Limb (tissue), 2 donors: ENCODE measurements around the gene ZBTB22.
"Not testable (repeated sequence)": the region's sequence is repeated elsewhere in the genome, so short reads cannot be mapped to it uniquely, and the experiment has no call there.

ENCODE experiments used
- DNase-seq, 2 donors: peaks; one replicate each; pipeline ENCODE4 v3.0.0-alpha.2; 2016; ENCODE audit errors: extremely low spot score in 2 of 2

The ZBTB22 gene

DNA sequence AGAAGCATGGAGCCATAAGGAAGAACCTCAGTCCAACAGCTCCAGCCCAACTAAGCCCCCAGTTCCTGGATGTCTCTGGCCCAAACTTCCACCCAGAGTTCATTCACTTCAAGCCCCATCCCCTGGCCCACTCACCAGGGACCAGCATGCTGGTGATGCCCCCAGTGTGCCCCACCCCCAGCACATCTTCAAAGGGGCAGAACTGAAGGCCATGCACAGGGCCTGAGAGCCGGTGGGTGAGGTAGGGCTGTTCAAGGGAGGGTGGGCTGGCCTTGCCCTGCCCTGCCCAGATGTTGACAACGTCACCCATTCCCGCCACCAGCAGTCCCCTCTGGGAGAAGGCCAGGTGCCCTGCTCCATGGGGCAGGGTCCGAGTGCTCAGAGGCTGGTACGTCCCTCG, 37.0 kb downstream of the ZBTB22 start:
- no peak for DNase-seq

DNA sequence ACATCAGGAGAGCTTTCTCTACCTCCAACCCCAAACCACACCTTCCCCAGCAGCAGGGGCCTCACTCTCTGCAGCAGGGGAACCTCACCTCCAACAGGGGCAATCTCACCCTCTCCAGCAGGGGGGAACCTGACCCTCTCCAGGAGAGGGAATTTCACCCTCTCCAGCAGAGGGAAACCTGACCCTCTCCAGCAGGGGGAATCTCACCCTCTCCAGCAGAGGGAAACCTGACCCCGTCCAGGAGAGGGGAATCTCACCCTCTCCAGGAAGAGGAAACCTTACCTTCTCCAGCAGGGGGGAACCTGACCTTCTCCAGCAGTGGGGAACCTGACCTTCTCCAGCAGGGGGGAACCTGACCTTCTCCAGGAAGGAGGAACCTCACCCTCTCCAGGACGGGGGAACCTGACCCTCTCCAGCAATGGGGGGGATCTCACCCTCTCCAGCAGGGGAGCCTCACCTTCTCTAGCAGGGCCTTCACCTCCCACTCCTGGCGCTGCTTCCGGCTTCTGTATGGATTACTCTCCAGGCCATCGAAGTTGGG, 37.5 kb downstream of the ZBTB22 start:
- DNase-seq, result no peak

DNA sequence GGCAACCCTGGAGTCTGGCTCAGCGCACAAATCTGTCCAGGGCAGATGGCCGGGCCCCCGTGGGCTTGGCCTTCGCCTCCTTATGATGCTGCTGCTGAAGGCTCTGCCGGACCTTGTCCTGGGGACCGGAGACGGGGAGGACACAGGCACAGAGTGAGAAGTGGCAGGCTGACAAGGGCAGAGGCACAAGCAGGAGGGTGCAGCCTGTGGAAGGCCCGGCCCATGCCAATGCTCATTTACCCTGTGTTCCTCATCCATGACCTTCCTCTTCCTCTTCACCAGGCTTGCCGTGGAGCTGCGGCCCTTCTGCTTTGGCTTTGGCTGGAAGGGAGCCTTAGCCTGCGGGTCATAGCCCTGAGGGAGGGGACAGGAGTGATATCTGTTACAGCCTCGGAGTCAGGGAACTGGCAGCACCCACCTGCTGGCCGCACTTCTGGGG, 38.3 kb downstream of the ZBTB22 start:
- DNase-seq, result no peak

DNA sequence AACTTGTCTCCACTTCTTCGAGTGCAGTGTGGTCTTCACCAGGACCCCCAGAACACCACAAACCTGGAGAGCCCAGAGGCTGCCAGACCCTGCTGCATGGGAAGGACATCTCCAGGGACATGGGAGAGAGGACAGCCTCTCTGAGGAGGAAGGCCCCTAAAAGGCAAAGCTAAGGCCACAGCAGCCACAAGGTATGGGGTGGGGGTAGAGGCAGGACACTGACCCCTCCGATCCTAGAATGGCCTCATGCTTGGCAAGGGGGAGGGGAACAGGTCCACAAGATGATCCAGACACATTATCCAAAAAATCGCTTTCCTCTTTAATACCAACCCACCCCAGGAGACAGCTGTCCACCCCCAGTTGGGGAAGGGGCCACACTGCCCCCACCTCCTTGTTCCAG, 38.7 kb downstream of the ZBTB22 start:
- DNase-seq, result no peak

DNA sequence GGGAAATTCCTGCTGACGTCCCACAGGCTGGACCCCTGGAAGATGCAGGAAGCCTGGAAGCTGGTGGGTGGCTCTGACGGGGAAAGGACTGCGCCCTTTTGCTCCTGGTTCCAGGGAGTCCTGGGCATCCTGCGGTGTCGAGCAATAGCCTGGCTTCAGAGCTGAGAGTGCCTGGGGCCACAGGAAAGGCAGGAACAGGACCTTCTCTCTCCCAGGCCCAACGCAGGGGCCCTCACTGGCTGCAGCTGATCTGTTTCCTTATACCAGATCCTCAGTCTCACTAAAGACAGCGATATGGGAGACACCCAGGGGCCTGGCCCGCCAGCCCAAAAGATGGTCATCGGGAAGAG, 39.2 kb downstream of the ZBTB22 start:
- no peak for DNase-seq

DNA sequence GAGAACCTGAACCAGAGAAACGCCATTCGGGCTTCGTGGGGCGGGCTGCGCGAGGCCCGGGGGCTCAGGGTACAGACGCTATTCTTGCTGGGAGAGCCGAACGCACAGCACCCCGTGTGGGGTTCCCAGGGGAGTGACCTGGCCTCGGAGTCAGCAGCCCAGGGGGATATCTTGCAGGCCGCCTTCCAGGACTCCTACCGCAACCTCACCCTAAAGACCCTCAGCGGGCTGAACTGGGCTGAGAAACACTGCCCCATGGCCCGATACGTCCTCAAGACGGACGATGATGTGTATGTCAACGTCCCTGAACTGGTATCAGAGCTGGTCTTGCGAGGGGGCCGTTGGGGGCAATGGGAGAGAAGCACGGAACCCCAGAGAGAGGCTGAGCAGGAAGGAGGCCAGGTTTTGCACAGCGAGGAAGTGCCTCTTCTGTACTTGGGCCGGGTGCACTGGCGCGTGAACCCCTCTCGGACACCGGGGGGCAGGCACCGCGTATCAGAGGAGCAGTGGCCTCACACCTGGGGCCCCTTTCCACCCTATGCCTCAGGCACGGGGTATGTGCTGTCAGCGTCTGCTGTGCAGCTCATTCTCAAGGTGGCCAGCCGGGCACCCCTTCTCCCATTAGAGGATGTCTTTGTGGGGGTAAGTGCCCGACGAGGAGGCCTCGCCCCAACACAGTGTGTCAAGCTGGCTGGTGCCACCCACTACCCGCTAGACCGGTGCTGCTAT, 39.7 kb downstream of the ZBTB22 start:
- no peak for DNase-seq

DNA sequence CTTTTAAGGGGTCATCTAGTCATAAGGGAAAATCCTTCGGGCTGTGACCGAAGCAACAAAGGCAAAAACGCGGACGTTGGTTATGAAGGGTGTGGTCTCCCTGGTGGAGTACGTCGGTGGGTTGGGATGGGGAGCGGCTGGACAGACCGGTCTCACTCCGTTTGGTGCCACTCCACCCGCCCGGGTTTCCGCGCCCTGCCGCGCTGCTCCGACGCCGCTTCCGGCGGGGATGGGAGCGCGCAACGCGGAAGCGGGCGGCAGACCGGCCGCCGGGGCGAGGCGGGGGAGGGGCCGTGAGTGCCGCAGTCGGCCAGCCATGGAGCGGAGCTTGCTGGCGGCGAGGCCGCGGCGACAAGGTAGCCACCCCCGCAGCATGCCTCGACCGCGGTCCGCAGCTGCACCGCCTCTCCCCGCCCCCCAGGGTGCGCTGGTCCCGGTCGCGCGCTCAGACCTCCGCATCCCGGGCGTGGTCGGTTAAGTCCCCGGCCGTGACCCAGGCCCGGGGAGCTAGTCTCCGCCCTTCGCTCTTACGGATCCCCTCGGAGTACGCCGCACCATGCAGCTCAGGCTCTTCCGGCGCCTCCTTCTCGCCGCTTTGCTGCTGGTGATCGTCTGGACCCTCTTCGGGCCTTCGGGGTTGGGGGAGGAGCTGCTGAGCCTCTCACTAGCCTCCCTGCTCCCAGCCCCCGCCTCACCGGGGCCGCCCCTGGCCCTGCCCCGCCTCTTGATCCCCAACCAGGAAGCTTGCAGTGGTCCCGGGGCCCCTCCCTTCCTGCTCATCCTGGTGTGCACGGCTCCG, 40.5 kb downstream of the ZBTB22 start, which contains the start of gene B3GALT4:
Gene B3GALT4, plus strand, starts transcription at position 260 of the 799 bp plus-strand sequence. Its CDS starts 297 bp downstream, at position 557.
- peak; percentile 54 to 81 for DNase-seq

DNA sequence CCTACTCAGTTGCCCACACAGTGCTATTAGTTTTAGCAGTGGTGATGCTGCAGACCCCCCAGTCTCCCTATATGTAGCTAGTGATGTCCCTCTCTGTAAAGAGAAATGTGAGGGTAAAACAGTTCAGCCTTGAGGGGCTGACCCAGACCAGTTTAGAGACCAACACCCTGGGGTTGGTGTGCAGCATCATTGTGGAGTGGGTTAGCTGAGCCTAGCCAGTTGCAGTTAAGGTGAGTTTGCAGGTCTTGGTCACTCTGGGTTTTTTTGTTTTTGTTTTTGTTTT, 41.0 kb downstream of the ZBTB22 start:
- no peak for DNase-seq

DNA sequence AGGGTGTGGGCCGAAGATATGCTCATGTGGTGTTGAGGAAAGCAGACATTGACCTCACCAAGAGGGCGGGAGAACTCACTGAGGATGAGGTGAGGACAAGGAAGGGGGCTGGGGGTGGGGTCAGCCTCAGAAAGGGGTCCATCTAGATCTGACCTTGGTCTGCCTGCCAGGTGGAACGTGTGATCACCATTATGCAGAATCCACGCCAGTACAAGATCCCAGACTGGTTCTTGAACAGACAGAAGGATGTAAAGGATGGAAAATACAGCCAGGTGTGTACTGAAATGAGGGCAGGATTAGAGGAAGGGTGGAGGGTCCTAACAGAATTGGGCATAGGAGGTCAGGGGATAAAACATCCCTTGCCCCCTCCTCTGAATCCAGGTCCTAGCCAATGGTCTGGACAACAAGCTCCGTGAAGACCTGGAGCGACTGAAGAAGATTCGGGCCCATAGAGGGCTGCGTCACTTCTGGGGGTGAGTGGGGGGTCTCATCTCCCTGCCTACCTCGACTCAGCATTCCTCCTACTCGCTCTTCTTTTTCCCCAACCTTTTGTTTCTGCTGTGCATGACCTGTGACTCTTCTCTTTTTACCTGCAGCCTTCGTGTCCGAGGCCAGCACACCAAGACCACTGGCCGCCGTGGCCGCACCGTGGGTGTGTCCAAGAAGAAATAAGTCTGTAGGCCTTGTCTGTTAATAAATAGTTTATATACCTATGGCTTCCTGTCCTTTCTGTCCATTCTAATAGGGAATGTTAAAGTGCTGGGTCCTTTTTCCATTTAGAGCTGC, 41.6 kb downstream of the ZBTB22 start:
- DNase-seq, result not testable (repeated sequence)

DNA sequence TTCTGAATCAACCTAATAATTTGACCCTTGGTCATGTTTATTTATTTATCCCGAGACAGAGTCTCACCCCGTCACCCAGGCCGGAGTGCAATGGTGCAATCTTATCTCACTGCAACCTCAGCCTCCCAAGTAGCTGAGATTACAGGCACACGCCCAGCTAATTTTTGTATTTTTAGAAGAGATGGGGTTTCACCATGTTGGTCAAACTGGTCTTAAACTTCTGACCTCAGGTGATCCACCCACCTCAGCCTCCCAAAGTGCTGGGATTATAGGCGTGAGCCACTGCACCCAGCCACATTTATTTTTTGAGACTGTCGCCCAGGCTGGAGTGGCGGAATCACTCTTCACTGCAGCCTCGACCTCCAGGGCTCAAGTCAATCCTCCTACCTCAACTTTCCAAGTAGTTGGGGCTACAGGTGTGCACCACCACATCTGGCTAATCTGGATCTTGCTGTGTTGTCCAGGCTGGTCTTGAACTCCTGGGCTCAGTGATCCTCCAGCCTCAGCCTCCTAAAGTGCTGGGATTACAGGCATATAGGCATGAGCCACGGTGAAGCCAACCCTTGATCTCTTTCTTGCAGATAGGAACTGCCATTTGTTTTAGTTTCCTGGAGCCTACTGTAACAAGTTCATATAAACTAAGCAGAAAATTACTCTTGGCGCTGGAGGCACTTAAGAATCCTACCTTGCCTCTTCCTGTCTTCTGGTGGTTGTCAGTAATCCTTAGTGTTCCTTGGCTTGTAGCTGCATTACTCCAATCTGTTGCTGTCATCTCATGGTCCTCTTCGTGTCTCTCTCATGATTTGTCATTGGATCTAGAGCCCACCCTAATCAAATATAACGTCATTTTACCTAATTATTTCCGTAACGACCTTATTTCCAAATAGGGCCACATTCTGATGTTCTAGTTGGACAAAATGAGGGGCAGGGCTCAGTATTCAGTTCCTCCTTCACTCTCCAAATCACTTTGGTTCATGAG, 43.3 kb downstream of the ZBTB22 start:
- DNase-seq, result no peak

DNA sequence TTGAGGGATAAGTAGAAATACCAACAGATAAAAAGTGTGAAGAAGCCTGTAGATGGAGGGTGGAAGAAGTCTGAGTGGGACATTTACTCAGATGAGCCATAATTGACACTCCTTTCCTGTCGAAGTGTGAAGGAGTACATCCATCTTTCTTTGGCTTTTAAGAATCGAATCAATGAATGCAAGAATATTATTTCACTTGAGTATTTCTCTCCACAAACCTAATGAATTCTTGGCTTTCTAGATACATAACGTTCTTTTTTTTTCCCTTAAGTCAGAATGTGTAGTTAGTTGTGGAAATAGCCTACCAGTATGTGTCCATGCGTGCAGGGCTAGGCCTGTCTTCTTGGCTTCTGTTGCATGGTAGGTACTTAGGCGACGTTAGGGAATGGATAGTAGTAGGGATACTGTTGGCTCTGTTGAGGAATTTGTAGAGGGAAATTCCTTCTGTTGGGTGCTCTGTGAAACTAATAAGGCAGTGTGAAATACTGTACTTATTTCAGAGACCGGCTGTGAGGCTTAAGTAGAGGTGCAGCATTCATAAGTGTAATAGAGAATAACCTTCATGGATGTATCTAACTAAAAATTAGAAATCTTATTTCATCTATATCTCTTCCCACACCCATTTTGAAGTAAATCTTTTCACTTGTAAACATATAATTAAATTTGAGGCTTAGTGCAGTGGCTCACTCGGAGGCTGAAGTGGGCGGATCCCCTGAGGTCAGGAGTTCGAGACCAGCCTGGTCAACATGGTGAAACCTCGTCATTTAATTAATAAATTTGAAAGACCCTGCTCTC, 44.2 kb downstream of the ZBTB22 start:
- DNase-seq, result no peak

DNA sequence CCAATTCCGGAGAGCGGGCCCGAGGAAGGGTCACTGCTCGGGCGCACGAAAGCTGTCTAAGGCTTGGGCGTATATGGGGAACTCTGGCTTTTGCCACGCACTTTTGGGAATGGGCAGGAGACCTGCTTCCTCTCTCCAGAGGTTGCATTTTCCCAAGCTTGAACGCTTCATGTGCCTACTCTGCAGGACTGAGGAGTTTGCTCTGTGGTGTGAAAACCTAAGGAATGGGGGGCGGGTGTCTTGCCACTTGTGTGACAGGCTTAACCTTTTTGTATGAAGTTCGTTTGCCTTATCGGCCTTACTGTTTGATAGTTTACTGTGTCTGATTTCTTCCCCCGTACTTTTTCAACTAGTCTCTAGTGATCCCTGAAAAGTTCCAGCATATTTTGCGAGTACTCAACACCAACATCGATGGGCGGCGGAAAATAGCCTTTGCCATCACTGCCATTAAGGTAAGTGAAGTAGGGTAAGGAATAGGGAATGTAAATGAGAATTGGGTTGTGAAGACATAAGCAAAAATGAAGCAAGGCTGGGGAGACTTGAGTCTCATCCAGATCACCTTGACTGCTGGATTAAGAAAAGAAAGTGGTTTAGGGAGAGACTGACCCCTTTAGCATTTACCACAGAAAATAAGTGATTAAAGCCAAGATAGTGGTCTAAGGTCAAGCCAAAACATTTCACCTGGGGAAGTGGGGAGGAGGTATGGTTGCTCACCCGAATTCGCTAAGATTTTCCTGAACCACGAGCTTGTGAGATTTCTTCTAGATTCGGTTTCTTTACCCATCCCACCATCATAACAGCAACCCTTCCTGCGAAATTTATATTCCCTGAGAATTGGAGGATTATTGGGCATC, 45.0 kb downstream of the ZBTB22 start:
- DNase-seq, result no peak

DNA sequence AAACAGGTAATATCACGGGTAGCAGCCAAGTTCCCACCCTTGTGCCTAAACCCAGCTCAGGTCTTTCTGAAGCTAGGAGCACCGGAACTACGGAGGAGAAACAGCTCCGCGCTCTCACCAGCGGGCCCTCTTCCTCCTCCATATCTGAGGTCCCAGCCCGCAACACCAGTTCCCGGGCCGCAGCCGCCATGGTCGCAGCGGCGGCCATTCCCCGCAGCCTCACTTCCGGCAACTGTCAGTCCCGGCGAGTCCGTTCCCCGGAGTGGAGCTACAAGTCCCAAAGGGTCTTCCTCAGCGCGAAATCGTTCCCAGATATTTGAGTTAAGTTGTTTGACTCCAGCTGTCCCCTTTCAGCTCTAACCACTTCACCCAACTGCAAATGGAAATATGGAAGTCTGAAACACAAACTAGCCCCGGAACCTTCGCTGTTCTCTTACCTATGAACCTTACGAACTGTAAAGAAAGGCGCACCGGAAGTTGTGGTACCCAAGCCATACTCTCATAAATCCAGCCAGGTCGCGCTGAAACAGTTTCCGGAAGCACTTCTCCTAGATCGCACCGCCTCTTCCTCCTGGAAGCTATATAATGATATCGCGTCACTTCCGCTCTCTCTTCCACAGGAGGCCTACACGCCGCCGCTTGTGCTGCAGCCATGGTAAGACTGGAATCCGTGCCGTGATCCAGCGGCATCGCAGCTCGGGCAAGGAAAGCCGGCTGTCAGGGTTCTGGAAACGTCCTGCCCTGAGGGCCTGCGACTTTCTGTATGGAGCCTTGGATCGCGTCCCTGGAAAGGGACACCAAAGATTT, 45.9 kb downstream of the ZBTB22 start, which contains the start of the genes RPS18 and VPS52:
Gene RPS18, plus strand, starts transcription at position 608 of the 807 bp plus-strand sequence. Its CDS starts 45 bp downstream, at position 653.
Gene VPS52, minus strand, starts transcription at position 409 of the 807 bp plus-strand sequence. Its CDS starts 201 bp downstream, at position 208.
- DNase-seq, result peak; percentile 92 to 99

DNA sequence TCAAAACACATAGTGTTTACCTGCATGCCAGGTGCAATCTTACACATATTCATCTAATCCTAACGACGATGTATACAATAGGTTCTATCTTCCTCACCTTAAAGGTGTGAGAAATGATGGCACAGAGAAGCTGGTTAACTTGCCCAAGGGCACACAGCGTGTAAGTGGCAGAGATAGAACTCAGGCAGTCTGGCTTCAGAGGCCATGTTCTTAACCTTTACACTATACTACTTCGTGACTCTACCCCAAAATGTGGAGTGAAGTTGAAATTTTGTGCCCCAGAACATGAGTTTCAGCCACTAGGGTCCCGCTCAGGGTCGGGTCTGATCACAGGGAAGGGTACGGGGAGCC, 46.5 kb downstream of the ZBTB22 start:
- DNase-seq, result no peak
